Nephron (organoid): ENCODE data around the gene GRM1.

ENCODE experiments used
- H3K27ac Mint-ChIP-seq, 3 experiments: 2 replicates each; pipeline ENCODE4 v1.8.0; 2020; ENCODE audit warnings: mixed read lengths in 3 of 3, mild to moderate bottlenecking in 2 of 3, moderate library complexity in 1 of 3
- H3K27me3 Mint-ChIP-seq: 2 replicates; pipeline ENCODE4 v1.8.0; 2021; ENCODE audit warnings: low read depth, mild to moderate bottlenecking, moderate library complexity, mixed read lengths
- H3K36me3 Mint-ChIP-seq: 2 replicates; pipeline ENCODE4 v1.8.0; 2020; ENCODE audit warnings: low read depth, mixed read lengths
- H3K4me1 Mint-ChIP-seq: 2 replicates; pipeline ENCODE4 v1.8.0; 2020; ENCODE audit warnings: mixed read lengths
- H3K4me3 Mint-ChIP-seq, 3 experiments: 2 replicates each; pipeline ENCODE4 v1.8.0; 2020; ENCODE audit warnings: mild to moderate bottlenecking in 3 of 3, mixed read lengths in 3 of 3, moderate library complexity in 2 of 3
- H3K9me3 Mint-ChIP-seq: 2 replicates; pipeline ENCODE4 v1.8.0; 2020; ENCODE audit warnings: mixed read lengths
- TF ChIP-seq, protein P1 (sequence below), 3 experiments: fragments of 200-600 bp; sonication (generic); IDR thresholded peaks; one replicate each; pipeline ENCODE4 v1.5.0; 2021; ENCODE audit warnings: antibody characterized with exemption in 3 of 3; ENCODE audit not compliant: unreplicated experiment in 3 of 3

GRM1 gene

DNA sequence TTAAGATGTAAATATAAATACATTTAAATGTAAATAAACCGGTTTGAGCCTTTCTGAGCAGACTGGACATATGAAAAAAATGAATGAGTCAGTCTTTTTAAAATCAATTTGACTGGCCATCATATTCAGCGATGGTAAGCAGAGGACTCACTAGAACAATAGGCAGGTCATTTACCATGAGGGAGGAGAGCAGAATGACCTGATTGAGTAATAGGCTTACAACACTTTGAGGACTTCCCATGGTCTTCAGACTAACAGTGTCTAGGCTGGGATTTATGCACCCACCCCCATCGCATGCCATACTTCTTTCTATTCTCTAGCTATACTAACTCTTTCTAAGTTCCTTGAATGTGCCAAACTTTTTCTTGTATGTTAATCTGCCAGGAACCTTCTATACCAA is 272.9 kb downstream of the GRM1 start:
- Mint-ChIP-seq H3K4me1 (no peaks in the 10 kb centered on the region), H3K27ac (no peak overlapping the region), H3K4me3 (no peak overlapping the region), H3K9me3 (no peaks in the 10 kb centered on the region), H3K27me3 (no peaks in the 10 kb centered on the region), H3K36me3 (no peaks in the 10 kb centered on the region)
- TF ChIP-seq, protein P1, sequence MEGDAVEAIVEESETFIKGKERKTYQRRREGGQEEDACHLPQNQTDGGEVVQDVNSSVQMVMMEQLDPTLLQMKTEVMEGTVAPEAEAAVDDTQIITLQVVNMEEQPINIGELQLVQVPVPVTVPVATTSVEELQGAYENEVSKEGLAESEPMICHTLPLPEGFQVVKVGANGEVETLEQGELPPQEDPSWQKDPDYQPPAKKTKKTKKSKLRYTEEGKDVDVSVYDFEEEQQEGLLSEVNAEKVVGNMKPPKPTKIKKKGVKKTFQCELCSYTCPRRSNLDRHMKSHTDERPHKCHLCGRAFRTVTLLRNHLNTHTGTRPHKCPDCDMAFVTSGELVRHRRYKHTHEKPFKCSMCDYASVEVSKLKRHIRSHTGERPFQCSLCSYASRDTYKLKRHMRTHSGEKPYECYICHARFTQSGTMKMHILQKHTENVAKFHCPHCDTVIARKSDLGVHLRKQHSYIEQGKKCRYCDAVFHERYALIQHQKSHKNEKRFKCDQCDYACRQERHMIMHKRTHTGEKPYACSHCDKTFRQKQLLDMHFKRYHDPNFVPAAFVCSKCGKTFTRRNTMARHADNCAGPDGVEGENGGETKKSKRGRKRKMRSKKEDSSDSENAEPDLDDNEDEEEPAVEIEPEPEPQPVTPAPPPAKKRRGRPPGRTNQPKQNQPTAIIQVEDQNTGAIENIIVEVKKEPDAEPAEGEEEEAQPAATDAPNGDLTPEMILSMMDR (IDR thresholded peaks at IDR 0.05; ENCODE audit: unreplicated experiment in 3 of 3): no peak

DNA sequence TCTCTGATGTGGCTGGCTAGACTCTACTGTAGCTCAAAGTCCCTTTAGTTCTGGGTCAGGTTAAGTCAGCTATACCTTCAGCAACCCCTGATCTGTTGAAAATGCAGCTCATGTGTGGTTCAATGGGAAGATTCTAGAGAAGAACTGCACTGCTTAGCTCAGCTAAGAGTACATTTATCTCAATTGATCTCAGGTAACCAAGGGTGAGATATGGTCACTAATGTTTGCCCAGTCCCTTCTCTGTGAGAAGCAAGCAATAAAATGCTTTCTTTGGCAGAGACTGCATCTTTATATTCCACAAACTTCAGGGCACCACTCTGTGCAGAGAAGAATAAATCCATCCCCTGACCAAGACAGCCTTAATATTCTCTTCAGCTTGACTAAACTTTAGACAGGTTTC is 274.1 kb downstream of the GRM1 start:
- Mint-ChIP-seq H3K4me1 (no peaks in the 10 kb centered on the region), H3K4me3 (no peak overlapping the region), H3K9me3 (no peaks in the 10 kb centered on the region)

DNA sequence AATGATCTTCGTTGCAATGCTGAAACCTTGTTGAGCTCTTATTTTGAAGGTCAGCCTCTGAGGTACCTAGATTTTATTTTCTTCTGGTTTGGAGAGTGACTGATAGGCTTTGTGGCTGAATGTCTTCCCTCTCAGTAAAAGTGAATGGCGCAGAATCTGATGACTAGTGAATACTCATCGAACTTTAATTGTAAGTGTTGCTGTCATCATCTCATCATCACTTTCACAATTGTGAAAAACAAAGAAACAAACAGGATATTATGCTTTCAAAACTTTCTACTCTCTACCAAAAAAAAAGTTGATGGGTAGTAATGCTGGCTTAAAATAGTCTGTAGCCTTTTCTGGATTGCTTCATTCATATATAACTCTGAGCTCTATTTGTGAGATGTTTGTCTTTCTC is 275.3 kb downstream of the GRM1 start:
- Mint-ChIP-seq H3K36me3 (no peaks in the 10 kb centered on the region), H3K27ac (no peak overlapping the region), H3K4me1 (no peaks in the 10 kb centered on the region), H3K9me3 (no peaks in the 10 kb centered on the region), H3K4me3 (no peak overlapping the region), H3K27me3 (no peaks in the 10 kb centered on the region)
- TF ChIP-seq, protein P1 (IDR thresholded peaks at IDR 0.05; ENCODE audit: unreplicated experiment in 3 of 3): no peak

More for the DNA sequence above, 274.1 kb downstream of the GRM1 start:
- TF ChIP-seq, protein P1 (IDR thresholded peaks at IDR 0.05; ENCODE audit: unreplicated experiment in 3 of 3): no peak
- no peaks in the 10 kb centered on the region for H3K36me3 Mint-ChIP-seq
- H3K27ac Mint-ChIP-seq: no peak overlapping the region
- H3K27me3 Mint-ChIP-seq: no peaks in the 10 kb centered on the region

DNA sequence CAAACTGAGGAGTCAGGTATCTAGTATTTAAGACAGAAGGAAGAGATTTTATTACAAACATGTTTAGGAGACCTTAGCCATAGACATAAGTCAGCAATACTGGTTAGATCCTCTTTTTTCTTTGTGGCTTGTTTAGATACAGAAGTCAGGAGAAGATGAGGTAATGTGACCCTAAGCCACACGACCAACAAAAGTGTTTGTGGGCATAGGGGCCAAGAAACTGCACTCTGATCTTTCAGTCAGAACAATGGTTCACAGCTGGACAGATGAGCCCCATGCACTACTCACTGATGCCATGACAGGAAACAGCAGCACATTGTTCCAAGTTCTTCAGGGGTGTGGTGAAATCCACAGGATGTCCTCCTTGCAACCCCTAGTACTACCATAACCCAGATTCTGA is 276.2 kb downstream of the GRM1 start:
- H3K9me3 Mint-ChIP-seq: no peaks in the 10 kb centered on the region
- TF ChIP-seq, protein P1 (IDR thresholded peaks at IDR 0.05; ENCODE audit: unreplicated experiment in 3 of 3): no peak
- H3K36me3 Mint-ChIP-seq: no peaks in the 10 kb centered on the region
- no peaks in the 10 kb centered on the region for H3K4me1 Mint-ChIP-seq
- no peaks in the 10 kb centered on the region for H3K27me3 Mint-ChIP-seq
- H3K4me3 Mint-ChIP-seq: no peak overlapping the region
- no peak overlapping the region for H3K27ac Mint-ChIP-seq

DNA sequence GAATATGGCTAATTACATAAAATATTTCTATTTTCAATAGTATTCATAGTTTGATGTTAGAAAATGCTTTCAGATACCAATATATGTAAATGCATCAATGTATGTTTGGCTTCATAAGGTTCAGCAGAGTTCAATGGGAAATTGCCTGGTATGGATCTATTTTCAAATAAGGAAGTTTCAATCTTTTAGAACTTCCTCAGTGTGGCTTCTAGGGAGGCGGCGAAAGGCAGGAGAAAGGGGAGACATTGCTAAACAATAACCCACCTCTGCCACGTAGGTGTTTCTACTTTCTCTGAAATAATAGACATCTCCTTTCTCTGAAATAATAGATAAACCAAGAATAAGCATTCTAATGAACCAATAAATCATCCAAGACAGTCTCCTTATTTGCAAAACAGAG is 277.1 kb downstream of the GRM1 start:
- TF ChIP-seq, protein P1 (IDR thresholded peaks at IDR 0.05; ENCODE audit: unreplicated experiment in 3 of 3): no peak
- H3K4me1 Mint-ChIP-seq: no peaks in the 10 kb centered on the region
- H3K27ac Mint-ChIP-seq: no peak overlapping the region
- H3K36me3 Mint-ChIP-seq: no peaks in the 10 kb centered on the region
- H3K9me3 Mint-ChIP-seq: no peaks in the 10 kb centered on the region
- H3K27me3 Mint-ChIP-seq: no peaks in the 10 kb centered on the region
- H3K4me3 Mint-ChIP-seq: no peak overlapping the region

DNA sequence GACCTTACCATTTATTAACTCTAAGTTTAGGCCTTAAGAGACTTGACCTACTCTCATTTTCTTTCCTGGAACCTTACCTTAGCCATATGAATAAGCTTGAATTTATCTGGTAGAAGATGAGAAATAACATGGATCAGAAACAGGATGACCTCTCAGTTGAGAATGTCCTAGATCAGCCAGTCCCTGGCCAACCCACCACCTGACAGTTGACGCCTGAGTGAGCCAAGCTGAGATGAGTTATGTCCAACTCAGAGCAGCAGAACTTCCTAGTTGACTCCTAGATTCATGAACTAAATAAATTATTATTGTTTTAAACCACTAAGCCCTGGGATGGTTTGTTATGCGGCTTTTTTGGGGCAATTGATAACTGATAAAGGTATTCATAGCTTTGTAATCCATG is 281.8 kb downstream of the GRM1 start:
- H3K9me3 Mint-ChIP-seq: no peaks in the 10 kb centered on the region
- H3K4me3 Mint-ChIP-seq: no peak overlapping the region
- TF ChIP-seq, protein P1 (IDR thresholded peaks at IDR 0.05; ENCODE audit: unreplicated experiment in 3 of 3): no peak
- no peak overlapping the region for H3K27ac Mint-ChIP-seq
- H3K36me3 Mint-ChIP-seq: no peaks in the 10 kb centered on the region
- no peaks in the 10 kb centered on the region for H3K4me1 Mint-ChIP-seq
- H3K27me3 Mint-ChIP-seq: no peaks in the 10 kb centered on the region
